Measurements from ENCODE around the gene TEDC1. TPM values are rescaled to one million over a fixed set of nuclear protein-coding genes. Genes with fewer than 3 reads are reported as not detected.

Gene TEDC1
- total RNA-seq, 1 experiment from 2014 or later, result 17.9 TPM

DNA sequence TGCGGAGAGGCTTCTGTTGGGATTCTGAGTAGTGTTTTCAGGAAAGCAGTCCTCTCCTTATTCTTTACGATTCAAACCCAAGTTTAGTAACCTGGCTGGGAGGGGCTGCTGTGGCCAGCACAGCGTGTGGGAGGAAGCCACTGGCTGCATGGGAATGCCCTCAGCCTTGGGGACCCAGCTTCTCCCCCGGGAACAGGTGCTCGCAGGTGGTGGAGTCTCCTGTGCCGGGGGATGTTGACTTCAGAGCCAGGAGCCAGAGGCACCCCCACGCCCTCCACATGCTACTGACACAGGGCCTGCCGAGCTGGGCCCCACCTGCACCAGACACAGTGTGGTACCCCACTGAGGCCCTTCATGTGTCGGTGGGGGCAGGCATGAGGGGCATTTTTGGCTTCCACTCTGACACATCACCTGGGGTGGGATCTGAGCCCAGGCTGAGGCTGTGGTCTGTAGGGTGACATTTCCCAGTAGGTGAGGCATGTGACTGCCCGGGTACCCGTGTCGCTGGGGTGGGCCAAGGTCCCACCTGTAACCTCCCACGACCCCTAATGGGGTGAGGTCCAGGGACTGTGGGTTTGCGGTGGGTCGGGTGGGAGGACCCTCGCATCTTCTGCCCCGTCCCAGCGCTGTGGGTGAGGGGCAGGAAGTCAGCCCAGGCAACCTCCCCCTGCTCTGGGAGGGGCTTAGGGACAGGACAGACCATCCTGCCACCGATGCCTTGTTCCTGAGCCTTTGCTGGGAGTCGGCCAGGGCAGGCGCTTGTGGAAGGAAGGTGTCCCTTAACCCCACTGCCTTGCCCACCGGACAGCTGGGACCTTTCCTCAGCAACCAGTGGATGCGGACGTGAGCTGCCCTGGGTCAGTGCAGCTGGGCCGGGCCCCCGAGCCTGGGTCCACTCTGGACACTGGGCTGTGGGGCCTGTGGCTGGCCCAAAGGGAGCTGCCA, 44.9 kb upstream of the TEDC1 start (continued):
- TF ChIP-seq ZSCAN18 (CRISPR knock-in tag; IDR thresholded peaks at IDR 0.05), result no peak
- TF ChIP-seq ZNF423 (CRISPR knock-in tag; IDR thresholded peaks at IDR 0.05), result no peak
- TF ChIP-seq, protein P1, sequence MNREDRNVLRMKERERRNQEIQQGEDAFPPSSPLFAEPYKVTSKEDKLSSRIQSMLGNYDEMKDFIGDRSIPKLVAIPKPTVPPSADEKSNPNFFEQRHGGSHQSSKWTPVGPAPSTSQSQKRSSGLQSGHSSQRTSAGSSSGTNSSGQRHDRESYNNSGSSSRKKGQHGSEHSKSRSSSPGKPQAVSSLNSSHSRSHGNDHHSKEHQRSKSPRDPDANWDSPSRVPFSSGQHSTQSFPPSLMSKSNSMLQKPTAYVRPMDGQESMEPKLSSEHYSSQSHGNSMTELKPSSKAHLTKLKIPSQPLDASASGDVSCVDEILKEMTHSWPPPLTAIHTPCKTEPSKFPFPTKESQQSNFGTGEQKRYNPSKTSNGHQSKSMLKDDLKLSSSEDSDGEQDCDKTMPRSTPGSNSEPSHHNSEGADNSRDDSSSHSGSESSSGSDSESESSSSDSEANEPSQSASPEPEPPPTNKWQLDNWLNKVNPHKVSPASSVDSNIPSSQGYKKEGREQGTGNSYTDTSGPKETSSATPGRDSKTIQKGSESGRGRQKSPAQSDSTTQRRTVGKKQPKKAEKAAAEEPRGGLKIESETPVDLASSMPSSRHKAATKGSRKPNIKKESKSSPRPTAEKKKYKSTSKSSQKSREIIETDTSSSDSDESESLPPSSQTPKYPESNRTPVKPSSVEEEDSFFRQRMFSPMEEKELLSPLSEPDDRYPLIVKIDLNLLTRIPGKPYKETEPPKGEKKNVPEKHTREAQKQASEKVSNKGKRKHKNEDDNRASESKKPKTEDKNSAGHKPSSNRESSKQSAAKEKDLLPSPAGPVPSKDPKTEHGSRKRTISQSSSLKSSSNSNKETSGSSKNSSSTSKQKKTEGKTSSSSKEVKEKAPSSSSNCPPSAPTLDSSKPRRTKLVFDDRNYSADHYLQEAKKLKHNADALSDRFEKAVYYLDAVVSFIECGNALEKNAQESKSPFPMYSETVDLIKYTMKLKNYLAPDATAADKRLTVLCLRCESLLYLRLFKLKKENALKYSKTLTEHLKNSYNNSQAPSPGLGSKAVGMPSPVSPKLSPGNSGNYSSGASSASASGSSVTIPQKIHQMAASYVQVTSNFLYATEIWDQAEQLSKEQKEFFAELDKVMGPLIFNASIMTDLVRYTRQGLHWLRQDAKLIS (CRISPR knock-in tag; IDR thresholded peaks at IDR 0.05; ENCODE audit: borderline replicate concordance), result no peak
- no peak for TF ChIP-seq NR3C1 (CRISPR knock-in tag; conservative IDR thresholded peaks at IDR 0.05; ENCODE audit: low read depth)
- no peak for TF ChIP-seq IRF1 (CRISPR knock-in tag; IDR thresholded peaks at IDR 0.05)

GRCh38 chr14:105446971-105447370, 44.1 kb upstream of the TEDC1 start:
- H3K4me3 Mint-ChIP-seq, result no peak overlapping the region
- peak overlapping the region; percentile 72; the same call in 1 of the 2 replicates for H3K27ac Mint-ChIP-seq
- ChIA-PET CTCF (interaction anchor here (1.3 to 2.0 kb wide), 2 partner anchors 24 to 76 kb away, joined by 3 to 13 read pairs; no protein-coding TSS in a partner anchor), POLR2A (no interaction called here)
- no peaks in the 10 kb centered on the region for H3K27me3 Mint-ChIP-seq (ENCODE audit: low read depth)
- H3K36me3 Mint-ChIP-seq, result peaks cover 22% of the 10 kb centered on the region
- TF ChIP-seq OVOL2 (CRISPR knock-in tag; IDR thresholded peaks at IDR 0.05; ENCODE audit: borderline replicate concordance) (no peak), JUN (CRISPR knock-in tag; IDR thresholded peaks at IDR 0.05) (no peak), NR3C1 (CRISPR knock-in tag; conservative IDR thresholded peaks at IDR 0.05; ENCODE audit: low read depth) (no peak), NR1H2 (CRISPR knock-in tag; IDR thresholded peaks at IDR 0.05) (no peak), TP53 (CRISPR knock-in tag; IDR thresholded peaks at IDR 0.05) (no peak), ATF2 (CRISPR knock-in tag; IDR thresholded peaks at IDR 0.05; ENCODE audit: borderline replicate concordance, low read depth) (no peak), IRF1 (CRISPR knock-in tag; IDR thresholded peaks at IDR 0.05) (no peak), GTF2I (CRISPR knock-in tag; conservative IDR thresholded peaks at IDR 0.05) (no peak), FOXK1 (CRISPR knock-in tag; IDR thresholded peaks at IDR 0.05) (no peak), ZNF232 (CRISPR knock-in tag; IDR thresholded peaks at IDR 0.05) (no peak), NR2C2 (CRISPR knock-in tag; IDR thresholded peaks at IDR 0.05) (no peak), JAZF1 (CRISPR knock-in tag; IDR thresholded peaks at IDR 0.05) (no peak), ZSCAN18 (CRISPR knock-in tag; IDR thresholded peaks at IDR 0.05) (no peak)
- TF ChIP-seq, protein P2, sequence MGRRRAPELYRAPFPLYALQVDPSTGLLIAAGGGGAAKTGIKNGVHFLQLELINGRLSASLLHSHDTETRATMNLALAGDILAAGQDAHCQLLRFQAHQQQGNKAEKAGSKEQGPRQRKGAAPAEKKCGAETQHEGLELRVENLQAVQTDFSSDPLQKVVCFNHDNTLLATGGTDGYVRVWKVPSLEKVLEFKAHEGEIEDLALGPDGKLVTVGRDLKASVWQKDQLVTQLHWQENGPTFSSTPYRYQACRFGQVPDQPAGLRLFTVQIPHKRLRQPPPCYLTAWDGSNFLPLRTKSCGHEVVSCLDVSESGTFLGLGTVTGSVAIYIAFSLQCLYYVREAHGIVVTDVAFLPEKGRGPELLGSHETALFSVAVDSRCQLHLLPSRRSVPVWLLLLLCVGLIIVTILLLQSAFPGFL (CRISPR knock-in tag; IDR thresholded peaks at IDR 0.05; ENCODE audit: borderline replicate concordance), result no peak
- TF ChIP-seq, protein P3, sequence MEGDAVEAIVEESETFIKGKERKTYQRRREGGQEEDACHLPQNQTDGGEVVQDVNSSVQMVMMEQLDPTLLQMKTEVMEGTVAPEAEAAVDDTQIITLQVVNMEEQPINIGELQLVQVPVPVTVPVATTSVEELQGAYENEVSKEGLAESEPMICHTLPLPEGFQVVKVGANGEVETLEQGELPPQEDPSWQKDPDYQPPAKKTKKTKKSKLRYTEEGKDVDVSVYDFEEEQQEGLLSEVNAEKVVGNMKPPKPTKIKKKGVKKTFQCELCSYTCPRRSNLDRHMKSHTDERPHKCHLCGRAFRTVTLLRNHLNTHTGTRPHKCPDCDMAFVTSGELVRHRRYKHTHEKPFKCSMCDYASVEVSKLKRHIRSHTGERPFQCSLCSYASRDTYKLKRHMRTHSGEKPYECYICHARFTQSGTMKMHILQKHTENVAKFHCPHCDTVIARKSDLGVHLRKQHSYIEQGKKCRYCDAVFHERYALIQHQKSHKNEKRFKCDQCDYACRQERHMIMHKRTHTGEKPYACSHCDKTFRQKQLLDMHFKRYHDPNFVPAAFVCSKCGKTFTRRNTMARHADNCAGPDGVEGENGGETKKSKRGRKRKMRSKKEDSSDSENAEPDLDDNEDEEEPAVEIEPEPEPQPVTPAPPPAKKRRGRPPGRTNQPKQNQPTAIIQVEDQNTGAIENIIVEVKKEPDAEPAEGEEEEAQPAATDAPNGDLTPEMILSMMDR (IDR thresholded peaks at IDR 0.05), result no peak
- TF ChIP-seq, protein P4, sequence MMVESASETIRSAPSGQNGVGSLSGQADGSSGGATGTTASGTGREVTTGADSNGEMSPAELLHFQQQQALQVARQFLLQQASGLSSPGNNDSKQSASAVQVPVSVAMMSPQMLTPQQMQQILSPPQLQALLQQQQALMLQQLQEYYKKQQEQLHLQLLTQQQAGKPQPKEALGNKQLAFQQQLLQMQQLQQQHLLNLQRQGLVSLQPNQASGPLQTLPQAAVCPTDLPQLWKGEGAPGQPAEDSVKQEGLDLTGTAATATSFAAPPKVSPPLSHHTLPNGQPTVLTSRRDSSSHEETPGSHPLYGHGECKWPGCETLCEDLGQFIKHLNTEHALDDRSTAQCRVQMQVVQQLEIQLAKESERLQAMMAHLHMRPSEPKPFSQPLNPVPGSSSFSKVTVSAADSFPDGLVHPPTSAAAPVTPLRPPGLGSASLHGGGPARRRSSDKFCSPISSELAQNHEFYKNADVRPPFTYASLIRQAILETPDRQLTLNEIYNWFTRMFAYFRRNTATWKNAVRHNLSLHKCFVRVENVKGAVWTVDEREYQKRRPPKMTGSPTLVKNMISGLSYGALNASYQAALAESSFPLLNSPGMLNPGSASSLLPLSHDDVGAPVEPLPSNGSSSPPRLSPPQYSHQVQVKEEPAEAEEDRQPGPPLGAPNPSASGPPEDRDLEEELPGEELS (CRISPR knock-in tag; IDR thresholded peaks at IDR 0.05), result no peak
- no peak for ATAC-seq
- no peak for DNase-seq (ENCODE audit: low spot score)
- no peaks in the 10 kb centered on the region for H3K9me3 Mint-ChIP-seq
- no peaks in the 10 kb centered on the region for H3K4me1 Mint-ChIP-seq
